Cerebellar nuclear complex (tissue), 1 donor: ENCODE data around the gene MTUS2.

Experiments
- DNase-seq, 2 experiments: peaks; one replicate each; lab custom pipeline; 2025; lab: John Stamatoyannopoulos, UW

Gene MTUS2

DNA sequence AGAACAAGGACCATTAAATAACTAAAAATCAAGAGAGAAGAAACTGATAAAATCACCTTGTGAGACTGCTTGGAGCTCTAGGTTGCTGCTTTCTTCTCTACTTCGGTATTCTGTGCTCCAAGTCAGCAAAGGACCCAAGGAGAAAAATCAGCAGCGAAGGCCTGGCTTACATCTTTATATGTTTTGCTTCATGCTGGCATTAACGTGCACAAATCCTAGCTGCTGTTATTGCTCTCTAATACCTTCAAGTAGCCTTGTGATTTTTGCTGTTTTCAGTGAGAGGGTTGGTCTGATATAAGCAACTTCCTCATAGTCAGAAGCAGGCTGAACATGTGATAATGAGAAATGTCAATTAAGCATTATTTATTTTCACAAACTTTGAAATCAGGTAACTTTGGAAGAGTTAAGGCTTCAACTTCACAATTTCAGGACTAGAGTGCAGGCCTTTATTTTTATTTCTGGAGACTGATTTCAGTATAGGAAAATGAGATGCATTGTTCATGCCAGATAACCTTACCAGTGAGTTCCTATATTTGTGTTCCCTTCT lies 410.2 kb downstream of the MTUS2 start:
- no peak for DNase-seq

DNA sequence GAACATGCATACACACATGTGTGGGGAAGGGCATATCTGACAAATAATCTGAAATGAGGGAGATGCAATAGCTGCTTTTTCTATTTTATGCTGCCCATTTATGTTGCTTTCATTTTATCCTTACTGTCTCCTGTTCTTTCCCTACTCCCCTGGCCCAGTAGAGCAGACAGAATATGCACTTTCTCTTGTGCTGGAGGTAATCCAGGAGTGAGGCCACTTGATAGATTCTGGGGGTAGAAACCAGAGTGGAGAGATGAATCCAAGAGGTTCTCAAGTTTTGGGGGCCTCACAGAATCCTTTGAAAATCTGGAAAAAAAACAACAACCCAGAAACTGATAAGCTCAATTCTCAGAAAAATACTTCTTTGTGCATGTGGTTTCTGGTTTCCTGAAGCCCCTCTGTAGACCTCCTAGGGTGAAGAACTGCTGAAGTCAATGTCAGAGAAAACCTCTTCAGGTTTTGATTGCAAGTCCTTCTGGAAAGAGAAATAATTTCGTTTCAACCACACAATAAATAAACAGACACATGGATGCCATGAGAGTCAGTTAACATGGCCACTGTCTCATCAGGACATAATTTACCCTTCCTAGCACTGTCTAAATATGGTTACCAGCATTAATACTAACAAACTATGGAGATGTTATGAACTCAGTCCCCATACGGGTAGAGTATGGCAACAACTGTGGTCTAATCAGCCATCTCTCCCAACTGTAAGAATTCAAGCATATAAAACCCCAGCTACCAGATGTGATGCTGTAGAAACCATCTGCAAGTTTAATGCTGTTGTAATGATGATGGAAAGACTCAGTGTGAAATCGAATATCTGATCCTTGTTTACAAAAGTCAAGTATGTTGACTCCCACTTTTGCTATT lies 419.8 kb downstream of the MTUS2 start:
- no peak for DNase-seq

DNA sequence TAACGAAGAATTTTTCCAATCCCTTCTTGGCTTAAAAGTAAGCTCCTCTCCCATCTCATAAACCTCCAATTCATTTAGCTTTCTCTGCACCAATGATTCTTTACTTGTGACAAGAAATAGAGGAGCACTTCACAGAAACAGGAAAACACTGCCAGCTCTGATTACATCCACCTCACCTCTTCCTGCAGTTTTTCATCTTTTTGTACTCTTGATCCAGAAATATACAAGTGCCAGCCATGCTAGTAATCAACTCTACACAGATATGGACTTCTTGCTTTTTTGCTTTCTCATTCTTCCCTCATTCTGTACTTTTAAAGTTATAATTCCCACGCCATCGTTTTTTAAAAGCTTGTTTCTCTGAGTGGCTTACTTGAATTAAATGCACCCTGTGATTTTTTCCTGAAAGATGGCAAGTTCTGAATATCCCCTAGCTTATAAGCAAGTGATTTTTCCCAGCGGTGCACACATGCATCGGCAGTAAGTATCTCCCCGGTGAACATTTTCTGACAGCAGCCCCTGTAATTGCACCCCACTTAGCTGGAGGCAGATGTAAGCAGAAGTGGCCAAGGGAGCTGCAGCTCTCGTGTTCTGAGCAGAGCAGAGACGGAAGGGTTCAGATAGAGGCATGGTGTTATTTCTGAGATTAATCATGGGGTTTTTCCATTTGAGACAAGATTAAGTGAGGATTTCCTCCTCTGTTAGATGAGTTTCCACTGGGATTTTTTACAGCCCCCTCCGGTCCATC lies 434.7 kb downstream of the MTUS2 start:
- no peak for DNase-seq

DNA sequence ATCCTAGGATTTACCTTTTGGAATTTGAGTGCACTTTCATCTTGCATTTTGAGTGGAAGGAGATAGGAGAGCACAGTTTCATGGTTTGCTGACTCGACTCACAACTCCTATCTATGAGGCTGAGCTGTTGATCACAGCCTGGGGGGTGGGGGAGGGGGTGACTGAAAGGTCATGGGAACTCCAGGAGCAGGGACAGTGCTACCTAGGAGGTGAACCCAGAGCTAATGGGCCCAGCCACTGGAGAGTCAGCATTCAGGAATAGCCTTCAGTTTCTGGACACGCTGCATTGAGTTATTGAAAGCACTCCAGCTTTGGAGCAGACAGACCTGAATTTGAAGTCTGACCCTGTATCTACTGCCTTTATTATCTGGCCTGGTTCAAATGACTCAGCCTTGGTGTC lies 435.4 kb downstream of the MTUS2 start:
- no peak for DNase-seq

DNA sequence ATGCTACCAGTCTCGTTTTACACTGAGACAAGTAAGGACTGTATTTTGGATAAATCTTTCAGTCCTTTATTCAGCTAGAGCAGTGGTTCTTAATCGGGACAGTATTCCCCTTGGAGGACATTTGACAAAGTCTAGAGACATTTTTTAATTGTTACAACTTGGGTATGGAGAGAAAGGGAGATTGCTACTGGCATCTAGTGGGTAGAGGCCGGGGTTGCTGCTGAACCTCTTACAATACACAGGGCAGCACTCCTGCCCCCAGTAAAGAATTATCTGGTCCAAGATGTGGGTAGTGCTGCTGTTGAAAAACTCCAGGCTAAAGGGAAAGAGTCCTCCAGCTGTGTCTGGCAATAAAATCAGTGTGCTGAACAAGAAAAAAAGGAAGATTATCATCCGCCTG lies 440.5 kb downstream of the MTUS2 start:
- DNase-seq = no peak

DNA sequence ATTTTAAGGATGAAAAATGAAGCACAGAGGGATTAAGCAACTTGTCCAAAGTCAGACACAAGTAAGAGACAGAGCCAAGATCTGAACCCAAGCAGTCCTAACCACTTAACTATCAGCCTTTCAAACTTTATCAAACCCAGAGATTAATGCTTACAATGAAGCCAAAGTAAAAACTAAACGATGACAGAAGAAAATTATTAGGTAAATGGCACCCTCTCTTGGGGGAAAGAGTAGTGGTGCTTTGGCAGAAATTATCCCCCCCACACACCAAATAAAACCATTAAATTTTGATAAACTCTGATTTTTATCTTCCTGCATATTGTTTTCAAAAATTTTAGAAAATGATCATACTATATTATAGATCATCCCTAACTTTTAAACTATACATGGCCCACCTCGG lies 446.1 kb downstream of the MTUS2 start:
- DNase-seq = no peak

DNA sequence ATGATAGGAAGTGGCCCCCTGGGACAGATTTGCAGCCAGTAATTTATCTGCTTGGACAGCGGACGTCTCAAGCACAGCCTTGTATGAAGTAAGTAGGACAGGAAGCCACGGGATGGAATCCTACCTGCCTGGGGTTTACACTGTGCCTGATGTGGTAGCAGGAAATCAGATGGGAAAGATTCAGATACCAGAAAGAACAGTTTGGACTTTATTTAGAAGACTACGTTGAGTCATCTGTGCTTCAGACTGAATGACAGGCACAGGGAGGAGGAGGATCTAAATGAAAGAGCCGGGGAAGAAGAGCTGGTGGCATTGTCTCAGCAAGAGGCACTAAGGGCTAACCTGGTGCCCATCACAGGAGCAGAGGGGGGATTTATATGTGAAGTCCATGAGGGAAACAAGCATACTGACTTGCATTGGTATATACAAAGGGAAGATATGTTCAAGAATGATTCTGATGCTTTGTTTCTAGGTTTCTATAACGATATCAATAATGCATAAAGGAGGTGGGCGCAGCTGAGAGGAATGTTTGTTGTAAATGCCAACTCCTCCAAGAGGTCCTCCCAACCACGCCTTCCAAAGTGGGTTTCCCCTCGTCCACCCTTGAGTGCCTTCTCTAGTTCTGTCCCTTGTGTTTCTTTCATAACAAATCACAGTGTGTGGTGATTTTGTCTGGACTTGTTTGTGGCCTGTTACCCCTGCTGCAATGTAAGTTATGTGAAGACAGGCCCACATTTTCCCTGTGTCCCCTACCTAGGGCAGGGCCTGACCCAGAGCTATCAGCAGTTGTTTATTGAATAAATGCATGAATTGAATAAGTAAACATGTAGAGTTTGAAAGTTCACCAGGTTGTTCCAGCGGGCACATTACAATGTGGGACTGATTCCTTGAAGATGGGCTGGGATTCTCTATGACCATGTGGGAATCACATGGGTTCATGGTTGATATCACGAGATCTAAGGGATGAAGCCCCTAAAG lies 446.9 kb downstream of the MTUS2 start:
- DNase-seq = no peak

DNA sequence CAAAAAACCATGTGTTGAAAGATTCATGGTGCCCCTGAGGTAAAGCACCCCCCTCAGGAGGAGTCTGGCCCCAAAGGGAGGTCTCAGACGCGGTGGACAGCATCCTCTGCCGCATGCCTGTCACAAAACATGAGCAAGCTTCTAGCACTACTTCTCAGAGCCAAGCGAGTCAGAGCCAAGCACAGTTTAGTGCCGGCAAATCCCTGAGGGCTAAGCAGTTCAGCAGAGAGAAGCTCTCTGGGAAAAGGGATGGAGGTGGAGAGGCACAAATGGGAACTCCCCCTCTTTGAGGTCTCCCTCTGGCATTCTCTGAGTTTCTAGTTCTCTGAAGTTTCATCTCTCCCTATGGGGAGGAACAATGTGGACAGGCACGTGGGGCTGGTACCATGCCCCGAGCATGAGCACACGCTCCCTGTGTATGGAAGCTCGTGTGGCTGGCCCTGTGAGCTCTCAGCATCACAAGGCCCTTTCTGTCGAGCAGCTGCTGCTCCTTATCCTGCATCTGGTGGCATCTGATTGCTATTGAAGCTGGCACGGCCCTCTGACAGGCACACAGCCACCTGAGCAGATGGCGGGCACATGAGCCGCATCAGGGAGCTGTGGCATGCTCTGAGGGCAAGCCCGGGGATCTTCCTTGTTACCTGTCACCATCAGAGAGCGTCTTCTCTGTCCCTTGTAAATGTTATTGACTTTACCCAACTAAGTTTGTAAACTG lies 450.3 kb downstream of the MTUS2 start:
- DNase-seq = no peak

DNA sequence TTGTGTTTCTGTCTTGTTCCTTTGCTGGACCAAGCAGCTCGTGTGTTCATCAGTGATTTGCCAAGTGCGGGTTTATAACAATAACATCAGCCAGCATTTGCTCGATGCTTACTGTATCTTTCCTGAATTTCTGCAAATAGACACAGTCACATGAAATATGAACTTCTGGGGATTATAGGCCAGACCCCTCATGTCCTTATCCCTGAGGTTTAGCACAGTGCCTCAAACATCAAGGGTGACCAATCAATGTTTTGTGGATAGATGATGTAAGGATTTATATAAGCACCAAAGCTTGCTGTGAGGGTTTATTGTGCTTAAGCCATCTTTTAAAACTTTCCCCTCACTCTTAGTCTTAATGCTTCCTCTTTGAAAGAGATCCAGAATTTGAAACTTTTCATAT lies 451.5 kb downstream of the MTUS2 start:
- no peak for DNase-seq

DNA sequence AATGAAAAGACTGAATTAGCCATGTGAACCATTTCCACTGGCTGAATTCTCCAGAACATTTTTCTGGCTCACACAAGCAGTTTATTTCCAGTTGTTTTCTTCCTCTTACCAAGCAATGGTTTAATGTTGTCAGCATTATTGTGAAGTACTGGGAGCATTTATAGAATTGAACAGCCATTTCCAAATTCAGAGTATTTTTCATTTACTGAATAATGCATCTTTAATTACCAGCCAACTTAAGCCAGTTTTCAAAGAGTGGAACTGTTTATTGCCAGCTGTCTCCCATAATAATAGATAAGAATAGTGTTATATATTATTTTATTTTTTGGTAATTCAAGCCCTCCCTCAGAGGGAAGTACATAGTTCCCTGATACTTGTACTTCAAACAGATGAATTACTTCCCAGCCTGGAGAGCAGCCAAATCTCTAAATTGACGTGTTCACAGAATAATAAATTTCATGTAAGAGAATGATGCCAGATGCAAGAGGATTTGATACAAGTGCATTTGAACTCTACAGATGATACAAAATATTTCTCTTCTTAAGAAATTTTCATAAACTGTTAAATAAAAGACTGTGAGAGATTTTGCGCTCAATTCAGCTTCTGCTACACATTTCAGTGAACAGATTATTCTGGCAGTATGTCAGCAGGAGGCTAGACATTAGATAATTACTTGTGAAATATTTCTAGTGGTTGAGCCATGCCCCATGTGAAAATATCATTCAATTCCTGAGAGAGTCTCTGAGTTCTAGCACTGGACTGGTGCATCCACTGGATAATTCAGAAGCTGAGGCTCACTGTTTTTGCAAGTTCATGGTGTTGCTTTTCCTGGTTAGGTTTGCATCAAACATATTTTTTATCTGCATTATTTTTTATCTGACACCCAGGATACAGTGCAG lies 459.5 kb downstream of the MTUS2 start:
- no peak for DNase-seq

DNA sequence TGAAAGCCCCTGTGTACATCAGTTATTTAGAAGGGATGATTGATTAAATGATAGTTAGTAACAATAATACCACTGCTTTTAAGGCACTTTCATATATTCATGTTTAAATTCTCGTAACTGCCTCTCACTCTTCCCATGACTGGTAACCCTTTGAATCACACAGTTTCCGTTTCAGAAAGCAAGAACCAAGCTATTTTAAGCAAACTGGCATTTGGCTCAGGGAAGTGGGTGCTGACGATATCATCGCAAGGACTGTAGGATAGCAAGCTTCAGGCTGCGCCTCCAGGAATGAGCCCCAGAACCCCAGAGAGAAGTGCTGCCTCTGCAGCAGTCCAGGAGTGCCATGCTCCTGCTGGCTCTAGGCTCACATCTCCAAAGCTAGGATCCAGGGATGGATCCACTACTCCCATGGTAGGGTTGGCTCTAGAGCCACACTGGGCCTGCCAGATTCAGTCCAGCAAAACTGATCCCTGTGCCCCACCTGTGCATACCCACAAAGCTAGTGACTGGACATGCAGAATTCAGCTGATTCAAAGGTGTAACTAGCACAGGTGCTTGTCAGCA lies 461.9 kb downstream of the MTUS2 start:
- no peak for DNase-seq

DNA sequence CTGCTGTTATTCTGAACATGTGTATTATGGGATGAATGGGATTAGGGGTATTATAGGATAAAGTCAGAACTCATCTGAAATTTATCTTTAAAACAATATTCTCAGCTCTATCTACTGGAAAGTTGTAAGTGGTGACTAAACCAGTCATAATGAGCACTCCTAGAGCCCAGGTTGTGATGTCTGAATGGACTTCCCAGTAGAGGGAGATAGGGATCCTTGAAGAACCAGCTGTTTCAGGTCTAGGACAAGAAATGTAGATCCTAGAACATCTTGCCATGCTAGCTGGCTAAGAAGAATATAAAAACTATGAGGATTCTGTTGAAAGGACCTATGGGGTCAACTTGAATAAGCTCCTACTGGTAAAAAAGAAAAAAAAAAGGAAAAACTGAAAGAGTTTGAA lies 464.6 kb downstream of the MTUS2 start:
- DNase-seq = no peak

DNA sequence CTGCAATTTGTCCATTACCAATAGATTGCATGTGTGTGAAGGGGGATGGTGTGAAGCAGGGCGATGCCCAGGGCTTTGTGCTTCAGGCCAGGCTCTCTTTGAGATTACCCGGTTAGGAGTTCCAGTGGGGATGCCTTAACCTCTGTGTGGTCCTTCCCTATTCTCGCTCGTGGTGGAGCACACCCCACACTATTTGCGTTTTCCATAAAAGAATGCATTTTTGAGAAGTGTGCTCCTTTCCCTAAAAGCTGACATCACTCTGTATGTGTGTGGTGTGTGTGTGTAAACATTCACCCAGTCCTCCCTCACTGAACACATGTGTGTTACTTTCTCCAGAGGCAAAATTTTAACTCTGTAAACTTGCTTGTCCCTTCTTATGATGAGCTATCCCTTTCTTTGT lies 467.1 kb downstream of the MTUS2 start:
- DNase-seq = no peak

DNA sequence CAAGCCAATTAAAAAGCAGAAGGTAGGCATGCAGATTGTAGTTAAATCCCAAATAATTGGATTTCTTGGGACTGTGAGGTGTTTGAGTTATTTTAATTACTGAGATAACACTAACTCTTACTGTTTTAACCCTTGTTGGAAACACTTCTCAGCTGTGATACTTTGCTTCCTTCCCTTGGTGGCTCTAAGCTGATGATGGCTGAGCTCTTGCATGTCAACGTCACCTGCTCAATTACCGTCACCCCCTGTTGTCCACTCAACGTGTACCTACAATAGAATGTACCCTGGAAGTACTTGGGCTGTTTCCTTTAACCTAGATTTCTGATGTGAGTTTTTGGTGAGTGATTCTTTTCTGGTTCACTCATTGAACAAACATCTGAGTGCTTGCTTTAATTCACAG lies 471.9 kb downstream of the MTUS2 start:
- DNase-seq = no peak

DNA sequence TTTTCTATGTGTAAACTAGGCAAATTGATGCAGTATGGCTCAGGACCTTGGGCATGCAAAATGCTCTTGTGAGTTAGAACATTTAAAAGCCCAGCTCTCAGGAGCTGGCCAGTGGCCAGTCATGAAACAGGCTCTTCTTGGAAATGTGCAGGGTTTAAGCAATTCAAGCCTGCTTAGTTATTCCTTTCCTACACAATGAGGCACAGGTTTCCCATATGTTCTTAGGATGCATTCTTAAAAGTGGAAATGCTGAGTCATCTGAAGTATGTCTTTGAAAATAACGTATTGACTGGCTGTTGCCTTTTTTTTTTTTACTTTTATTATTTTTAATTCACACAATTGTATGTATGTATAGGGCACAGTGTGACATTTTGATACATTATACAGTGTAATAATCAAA lies 474.7 kb downstream of the MTUS2 start:
- no peak for DNase-seq

DNA sequence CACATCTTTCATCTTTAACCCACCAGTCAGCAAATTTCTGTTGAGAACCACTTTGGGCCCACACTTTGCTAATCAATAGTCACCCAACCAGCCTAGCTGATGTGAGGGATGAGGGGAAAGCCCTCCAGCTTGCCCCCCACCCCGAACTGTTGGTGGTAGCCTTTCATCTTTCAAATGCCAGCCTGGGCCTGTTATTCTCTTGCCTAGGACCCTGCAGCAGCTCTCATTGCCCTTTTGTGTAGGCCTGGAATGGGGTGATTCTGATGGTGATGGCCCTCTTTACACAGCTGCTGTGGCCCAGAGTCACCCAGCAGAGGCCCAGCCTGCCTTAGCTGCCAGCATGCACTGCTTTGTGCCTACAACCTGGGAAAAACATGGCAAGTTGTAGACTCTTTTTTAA lies 480.9 kb downstream of the MTUS2 start:
- no peak for DNase-seq

DNA sequence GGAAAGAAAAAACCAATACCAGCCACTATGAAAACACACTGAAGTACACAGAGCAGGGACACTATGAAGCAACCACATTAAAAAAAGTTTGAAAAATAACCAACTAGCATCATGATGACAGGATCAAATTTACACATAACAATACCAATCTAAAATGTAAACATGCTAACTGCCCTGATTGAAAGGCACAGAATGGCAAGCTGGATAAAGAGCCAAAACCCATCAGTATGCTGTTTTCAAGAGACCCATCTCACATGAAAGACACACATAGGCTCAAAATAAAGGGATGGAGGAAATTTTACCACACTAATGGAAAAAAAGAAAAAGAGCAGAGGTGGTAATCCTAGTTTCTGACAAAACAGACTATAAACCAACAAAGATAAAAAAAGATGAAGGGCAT lies 484.0 kb downstream of the MTUS2 start:
- no peak for DNase-seq

DNA sequence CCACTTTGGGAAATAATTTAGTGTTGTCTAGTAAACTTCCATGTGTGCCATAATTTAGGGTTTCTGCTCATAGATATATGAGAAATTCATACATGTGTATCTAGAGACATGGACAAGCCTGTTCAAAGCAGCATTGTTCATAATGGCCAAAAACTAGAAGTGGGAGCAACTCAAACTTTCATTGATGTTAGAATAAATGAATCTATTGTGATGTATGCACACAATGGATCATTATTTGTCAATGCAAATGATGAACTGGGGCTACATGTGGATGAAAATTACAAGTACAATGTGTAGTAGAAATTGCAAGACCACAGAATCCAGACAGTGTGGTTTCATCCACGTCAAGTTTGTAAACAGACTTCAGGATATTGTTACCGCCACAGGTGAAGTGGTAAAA lies 490.7 kb downstream of the MTUS2 start:
- DNase-seq = no peak

DNA sequence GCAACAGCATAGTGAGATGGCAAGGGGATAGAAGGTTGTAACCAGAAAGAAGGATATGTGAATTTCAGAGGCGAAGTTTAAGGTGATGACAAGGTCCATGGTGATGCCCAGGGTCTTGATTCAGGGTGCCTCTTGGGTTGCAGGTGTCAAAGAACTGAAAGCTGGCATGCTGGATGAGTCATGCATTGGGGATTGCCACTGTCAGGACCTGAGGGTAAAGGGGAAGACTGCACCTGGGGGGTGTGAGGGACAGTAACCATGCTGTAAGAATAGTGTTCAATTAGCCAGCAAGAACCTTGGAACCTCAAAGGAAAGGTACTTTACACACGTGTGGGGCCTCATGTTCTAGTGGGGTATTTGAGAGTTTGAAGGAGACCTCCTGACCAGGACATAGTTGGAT lies 495.7 kb downstream of the MTUS2 start:
- DNase-seq = no peak

DNA sequence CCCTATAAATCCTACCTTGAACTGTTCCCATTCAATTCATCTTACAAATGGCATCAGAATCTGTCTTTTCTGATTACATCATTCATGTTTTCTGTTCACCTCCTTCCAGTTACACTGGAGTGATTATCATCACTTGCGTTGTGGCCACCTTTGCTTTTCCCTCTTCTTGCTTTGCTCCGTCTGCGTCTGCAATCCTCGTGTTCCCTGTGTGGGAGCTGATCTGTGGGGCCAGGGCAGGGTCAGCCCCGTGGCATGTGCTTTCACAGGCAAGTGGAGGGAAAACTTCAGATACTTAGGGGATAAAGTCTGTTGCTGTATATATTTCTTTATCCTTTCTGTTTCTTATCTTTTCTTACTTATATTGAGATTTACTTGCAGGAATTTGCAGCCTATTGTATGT lies 497.7 kb downstream of the MTUS2 start:
- no peak for DNase-seq
